Stimulated activated naive CD4-positive, alpha-beta T cell treated with Interleukin-2 at 50 U/mL for 16 hours (primary cell): ENCODE results near the gene ELAPOR1.

Source experiments
- DNase-seq: peaks from one replicate; lab custom pipeline; 2025; lab: John Stamatoyannopoulos, UW

Gene ELAPOR1

GRCh38 chr1:109113590-109114341 is at the start of gene ELAPOR1:
ELAPOR1 (plus strand) TSS chr1:109114115; CDS start chr1:109114184, 69 bp downstream.
- DNase-seq, result peak; percentile 89

GRCh38 chr1:109065137-109065536 is 48.8 kb upstream of the ELAPOR1 start:
- DNase-seq, result no peak

GRCh38 chr1:109067883-109068282 is 46.0 kb upstream of the ELAPOR1 start:
- DNase-seq, result no peak

GRCh38 chr1:109069294-109069693 is 44.6 kb upstream of the ELAPOR1 start:
- no peak for DNase-seq

- DNase-seq, result peak; percentile 83
Measured at GRCh38 chr1:109075531-109076490, 38.1 kb upstream of the ELAPOR1 start, which contains the start of gene TAF13. TAF13 (minus strand) TSS chr1:109076003; CDS start chr1:109075947, 56 bp downstream.

GRCh38 chr1:109078317-109078716 is 35.6 kb upstream of the ELAPOR1 start:
- DNase-seq, result no peak

GRCh38 chr1:109079240-109079622 is 34.7 kb upstream of the ELAPOR1 start:
- DNase-seq, result no peak

- no peak for DNase-seq
Measured at GRCh38 chr1:109080441-109081082, 33.4 kb upstream of the ELAPOR1 start.

GRCh38 chr1:109083501-109083900 is 30.4 kb upstream of the ELAPOR1 start:
- DNase-seq, result no peak

- no peak for DNase-seq
Measured at GRCh38 chr1:109083923-109084322, 30.0 kb upstream of the ELAPOR1 start.

- no peak for DNase-seq
Measured at GRCh38 chr1:109084563-109085517, 29.1 kb upstream of the ELAPOR1 start.

- peak; percentile 19 for DNase-seq
Measured at GRCh38 chr1:109089242-109090015, 24.5 kb upstream of the ELAPOR1 start.

- peak; percentile 86 for DNase-seq
Measured at GRCh38 chr1:109090196-109091077, 23.5 kb upstream of the ELAPOR1 start, which contains the start of gene TMEM167B. TMEM167B (plus strand) TSS chr1:109090764; CDS start chr1:109090873, 109 bp downstream.

GRCh38 chr1:109091078-109091838 is 22.7 kb upstream of the ELAPOR1 start:
- no peak for DNase-seq

GRCh38 chr1:109091839-109092193 is 22.1 kb upstream of the ELAPOR1 start:
- DNase-seq, result no peak

- DNase-seq, result no peak
Measured at GRCh38 chr1:109094377-109094803, 19.5 kb upstream of the ELAPOR1 start.

- no peak for DNase-seq
Measured at GRCh38 chr1:109094871-109095270, 19.0 kb upstream of the ELAPOR1 start.

GRCh38 chr1:109095631-109096030 is 18.3 kb upstream of the ELAPOR1 start:
- no peak for DNase-seq
